HG03060 (cell line): ENCODE data around the gene FBXL4.

Experiments
- ATAC-seq: cut with Tn5 transposase; IDR thresholded peaks from one replicate; pipeline ENCODE4 v1.9.1; 2021; ENCODE audit warnings: low read depth, moderate number of reproducible peaks; ENCODE audit not compliant: unreplicated experiment

FBXL4 gene

DNA sequence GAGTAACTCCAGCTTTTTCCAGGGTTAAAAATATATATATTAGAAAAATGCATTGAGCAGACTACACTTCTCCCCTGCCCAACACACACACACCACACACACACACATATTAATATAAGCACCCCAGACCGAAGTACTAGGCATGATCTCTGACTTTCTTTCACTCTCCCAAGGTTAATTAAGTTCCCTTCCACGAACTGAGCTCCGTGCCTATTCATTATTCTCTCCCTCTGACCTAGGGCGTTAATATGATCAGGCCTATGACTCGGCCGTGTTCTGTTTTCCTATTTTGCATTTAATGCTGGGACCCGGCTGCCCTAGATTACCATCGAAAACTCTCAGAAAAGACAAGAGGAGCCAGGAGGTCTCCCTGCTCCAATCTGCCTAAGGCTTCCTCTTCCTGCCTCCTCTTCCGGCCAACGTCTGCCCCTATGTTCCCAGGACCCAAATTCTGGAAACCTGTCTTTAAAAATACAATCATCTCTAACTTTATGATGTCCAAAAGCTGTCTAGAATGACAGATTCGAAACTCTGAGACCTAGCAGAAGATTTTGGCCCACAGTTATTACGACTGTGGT is 119.4 kb downstream of the FBXL4 start:
- no peak for ATAC-seq

DNA sequence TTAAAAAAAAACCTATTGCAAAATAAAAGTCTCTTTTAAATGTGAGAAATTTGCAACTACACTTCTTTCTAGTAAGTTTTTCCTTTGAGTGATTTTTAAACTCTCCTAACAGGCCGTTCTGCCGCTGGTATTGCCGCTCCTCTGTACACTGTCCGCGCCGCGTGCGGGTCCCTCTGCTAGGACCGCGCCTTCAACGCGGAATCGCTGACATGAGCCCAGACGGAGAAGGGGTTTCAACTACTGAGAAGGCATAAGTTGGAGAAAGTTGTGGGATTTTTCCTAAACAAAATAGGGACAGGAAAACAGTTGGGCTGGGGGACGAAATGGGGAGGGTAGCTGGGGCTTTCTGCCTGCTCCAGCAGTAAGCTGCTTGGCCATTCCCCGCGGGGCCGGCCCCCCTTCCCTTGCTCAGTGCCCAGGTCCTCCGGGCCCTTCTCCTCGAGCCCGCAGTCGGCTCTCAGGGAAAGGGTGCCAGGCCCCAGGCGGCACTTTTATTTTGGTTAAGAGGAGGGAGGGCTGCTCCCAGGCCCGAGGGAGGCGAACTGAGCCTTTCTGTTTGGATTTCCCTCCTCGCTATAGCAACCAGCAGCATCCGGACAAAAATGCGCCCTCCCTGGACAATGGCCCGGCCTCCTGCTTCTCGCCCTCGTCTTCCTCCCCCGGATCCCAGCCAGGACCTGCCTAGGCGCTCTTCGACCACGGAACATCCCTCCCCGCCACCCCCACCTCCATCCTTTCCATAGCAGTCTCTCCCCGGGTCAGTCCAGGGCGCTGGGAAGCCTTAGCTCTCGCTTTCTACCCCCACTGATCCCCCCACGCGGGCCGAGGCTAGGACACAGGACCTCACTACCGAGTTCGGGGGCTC is 120.2 kb downstream of the FBXL4 start:
- no peak for ATAC-seq

GRCh38 chr6:98825600-98826230 is 122.0 kb downstream of the FBXL4 start:
- ATAC-seq: no peak

DNA sequence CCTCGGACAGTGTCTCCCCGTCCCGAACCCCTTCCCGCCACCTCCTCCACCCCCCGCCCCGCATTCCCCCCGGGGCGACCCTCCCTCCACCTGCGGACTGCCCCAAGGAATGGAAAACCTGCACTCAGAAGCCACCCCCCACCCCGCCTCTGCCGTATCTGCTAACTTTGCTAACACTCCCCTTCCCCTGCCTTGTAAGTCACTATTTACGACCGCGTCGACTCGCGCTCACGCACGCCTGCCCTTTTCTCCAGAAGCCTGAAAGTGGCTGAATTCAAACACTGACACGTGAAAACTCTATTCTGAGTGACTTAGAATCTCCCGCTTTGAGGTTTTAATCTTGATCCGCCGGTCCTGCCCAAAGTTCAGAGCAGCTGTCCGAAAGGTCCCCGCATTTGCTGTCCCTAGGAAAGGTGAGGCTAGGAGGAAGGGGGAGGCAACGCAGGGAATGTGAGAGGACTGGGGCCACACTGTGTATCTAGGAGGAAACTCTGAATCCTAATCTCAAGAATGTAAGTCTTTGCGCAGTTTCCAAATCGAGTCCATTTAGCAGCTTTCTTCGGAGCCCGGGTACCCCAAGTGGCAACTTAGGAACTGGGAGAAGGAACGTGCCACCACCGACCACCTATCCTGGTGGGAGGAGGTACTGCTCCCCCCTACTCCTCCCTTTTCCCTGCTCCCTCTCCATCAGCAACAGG is 122.7 kb downstream of the FBXL4 start:
- no peak for ATAC-seq

DNA sequence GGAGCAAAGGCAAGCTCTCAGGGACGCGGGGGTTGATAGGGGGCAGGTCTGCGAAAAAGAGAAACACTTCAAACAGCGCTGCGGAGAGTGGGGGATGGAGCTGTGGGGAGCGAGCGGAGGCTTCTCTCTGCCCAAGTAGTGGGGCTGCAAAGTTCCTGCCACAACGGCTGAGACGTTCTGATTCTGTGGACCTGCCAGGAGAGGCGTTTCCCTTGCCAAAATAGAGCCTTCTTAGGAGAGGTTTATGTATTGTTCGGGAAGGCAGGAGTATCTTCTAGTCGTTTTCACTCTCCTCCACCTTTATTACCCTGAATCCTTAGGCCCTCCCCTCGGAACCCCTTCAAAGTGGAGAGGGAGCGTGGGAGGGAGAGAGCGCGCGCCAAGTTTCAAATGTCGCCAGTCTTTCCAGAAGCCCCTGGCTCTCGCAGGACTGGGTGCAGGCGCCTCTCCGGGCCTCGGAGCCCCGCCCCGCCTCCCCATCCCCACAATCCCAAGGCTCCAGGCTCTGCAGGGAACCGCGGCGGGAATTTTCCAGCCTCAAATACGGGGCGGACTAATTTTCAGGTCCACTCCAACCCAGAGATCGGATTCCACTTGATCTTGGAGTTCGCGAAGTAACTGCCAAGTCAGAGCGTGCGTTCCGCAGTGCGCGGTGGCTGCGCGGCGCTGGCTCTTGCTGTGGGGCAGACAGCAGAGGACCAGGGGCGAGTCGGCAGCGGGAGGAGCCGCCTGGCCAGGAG is 123.4 kb downstream of the FBXL4 start:
- ATAC-seq: no peak

GRCh38 chr6:98823428-98824161 is 124.2 kb downstream of the FBXL4 start:
- ATAC-seq: no peak

- no peak for ATAC-seq
Observed at GRCh38 chr6:98821756-98822405, 125.9 kb downstream of the FBXL4 start.
